GM18517 (cell line): ENCODE data around the gene DLD.
"Not testable (repeated sequence)": the region's sequence is repeated elsewhere in the genome, so short reads cannot be mapped to it uniquely, and the experiment has no call there.

Experiments used
- ATAC-seq: cut with Tn5 transposase; IDR thresholded peaks from one replicate; pipeline ENCODE4 v1.9.1; 2021; ENCODE audit warnings: mild to moderate bottlenecking, moderate library complexity; ENCODE audit not compliant: unreplicated experiment

Gene DLD

DNA sequence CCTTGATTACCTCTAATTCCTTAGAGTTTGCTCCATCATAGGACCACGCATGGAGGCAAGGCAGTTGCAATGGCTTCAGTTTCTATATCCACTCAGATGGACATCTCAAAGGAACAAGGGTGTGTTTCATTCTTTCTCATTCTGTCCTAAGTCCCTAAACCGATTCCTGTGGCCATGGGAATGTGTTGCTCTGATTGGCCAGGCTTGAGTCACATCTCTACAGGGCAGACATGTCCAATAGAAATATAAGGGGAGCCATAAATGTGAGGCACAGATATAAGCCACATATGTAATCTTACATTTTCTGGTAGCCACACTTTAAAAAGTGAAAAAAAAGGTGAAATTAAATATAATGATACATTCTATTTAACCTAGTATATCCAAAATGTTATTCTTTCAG is 16.9 kb upstream of the DLD start:
- ATAC-seq = no peak

DNA sequence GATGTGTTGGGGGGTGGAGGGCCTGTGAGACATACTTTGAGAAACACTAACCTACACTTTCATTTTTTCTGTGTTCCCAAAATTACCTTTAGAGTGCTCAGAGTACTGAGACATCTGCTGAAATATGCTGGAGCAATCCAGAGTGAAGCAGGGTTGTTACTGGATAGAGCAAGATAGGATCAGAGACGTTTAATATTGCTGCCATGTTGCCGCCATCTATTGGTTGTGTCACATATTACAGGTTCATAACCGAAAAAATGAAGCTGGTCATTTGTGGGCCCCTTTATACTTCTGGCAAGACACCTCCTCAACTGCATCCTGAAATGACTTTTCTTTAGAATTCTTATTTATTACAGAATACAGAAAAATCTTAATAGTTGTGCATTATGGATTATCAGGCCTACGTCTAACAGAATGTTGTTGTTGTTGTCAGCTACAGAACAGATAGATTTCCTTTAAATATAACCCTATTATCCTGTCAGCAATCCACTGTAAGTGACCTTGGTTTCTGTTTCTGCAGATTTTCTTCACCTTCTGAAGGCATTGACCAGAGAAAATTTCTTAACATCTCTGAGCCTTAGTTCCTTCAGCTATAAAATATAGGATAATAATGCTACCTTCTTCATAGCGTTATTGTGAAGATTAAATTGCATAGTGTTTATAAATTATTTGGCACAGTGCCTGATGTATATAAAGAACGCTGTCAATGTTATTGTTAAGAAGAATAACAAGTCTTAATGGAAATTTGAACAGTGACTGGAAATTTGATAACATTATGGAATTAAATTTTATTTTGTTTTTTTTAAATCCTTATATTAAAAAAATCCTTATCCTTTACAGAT is 16.2 kb upstream of the DLD start:
- ATAC-seq = peak; percentile 76

DNA sequence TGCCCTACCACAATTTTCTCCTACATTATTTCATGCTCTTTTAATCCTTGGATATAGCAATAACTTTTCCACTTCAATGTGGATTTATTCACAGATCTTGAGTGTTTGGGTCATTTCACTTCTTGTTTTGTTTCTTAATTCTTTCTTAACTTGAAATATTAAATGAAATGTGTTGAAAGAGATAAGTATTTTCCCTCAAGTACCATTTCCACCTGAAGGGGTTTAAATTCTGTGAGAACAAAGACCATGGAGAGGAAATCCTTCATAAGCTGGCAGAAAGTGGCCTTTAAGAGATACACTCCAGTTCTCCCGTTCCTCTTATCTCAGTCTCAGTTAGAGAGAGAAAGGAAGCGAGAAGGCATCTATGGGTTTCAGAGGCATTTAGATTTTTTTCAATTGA is 14.1 kb upstream of the DLD start:
- no peak for ATAC-seq

DNA sequence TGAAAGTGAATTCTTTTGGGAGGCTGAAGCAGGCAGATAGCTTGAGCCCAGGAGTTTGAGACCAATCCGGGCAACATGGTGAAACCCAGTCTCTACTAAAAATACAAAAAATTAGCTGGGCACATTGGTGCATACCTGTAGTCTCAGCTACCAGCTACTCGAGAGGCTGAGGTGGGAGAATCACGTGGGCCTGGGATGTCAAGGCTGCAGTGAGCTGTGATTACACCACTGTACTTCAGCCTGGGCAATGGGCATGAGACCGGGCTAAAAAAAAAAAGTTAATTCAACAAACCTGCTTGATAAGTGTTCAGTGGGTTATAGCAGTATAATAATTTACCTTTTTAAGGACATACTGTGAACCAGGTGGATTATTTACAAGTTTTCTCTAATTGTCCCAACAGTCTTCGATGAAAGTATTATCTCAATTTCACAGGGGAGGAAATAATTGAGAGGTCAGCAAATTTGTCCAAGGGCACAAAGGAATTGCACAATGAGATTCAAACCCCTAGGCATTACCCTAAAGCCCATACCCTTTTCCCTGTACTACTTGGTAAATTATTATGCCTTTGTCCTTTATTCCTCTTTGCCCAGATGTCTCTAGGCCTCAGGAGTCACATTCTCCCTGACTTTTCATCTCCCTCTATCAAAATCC is 13.1 kb upstream of the DLD start:
- no peak for ATAC-seq

- ATAC-seq = no peak
These were observed 12.3 kb upstream of the DLD start for GRCh38 chr7:107878636-107879035.

- ATAC-seq = peak; percentile 73
These were observed 11.5 kb upstream of the DLD start for GRCh38 chr7:107879400-107880035.

DNA sequence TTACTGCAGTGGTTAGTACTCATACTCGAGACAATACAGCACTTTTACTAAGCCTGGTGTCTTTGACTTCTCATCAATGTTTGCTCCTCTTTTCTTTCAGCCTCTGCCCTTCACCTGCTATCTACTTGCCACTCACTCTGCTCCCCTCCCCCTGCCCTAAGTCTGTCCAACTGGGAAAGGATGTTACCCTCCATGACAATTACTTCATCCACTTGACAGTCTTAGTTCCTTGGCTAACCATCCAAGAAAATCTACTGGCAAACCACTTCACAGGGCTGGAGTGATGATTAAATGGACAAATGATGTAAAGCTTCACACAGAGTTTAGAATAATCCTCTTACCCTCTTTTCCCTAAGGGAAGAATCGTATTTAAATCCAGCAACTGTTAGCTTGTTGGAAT is 8.2 kb upstream of the DLD start:
- no peak for ATAC-seq

DNA sequence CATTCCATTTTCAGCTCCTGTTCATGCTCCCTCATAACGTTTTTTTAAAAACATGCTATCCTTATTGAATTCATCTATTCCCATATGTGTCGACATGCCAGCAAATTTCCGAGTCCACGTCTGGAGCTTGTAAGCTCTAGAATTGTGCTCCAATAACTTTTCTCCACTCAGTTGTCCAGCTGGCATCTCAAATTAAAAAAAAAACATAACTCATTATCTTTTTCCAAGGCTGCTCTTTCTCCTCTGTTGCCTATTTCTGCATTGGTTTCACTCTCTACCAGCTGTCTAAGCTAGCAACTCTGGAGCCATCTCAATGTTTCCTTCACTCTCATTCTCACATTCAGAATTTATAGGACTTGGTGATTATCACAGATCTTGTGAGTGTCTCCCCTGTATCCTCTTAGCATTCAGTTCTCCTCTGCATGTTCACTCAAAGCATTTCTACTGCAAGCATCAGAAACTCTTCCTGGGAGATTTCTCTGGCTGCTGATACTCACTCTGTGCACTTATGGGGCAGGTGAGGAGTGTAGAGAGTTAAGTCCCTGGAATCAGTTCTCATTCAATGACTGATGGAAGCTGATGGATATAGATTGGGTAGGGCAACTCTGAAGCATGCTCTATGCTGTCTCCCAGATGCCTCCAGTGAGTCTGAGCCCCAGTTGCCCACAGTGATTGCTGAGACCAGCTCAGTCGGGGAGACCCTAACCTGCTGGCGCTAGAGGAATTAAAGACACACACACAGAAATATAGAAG is 6.7 kb upstream of the DLD start:
- no peak for ATAC-seq

- ATAC-seq = not testable (repeated sequence)
These were observed 3.2 kb upstream of the DLD start for GRCh38 chr7:107887827-107888226.

DNA sequence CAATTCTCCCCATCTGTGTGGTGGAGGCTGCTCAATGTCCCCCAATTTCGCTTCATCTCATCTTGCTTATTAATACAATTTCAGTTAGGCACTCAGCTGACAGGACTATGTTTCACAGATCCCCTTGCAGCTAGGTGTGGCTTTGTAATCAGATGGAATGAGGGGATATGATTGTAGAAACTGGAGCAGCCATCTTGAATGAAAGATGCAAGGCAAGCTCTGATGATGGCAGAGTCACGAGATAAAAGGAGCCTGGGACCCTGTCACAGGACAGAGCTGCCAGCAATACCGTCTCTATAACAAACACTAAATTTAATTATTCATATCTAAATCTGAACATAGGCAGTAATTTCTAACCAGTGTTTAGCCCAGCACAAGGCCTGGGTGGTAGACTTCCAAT is 991 bp upstream of the DLD start:
- no peak for ATAC-seq

GRCh38 chr7:107890493-107890961 is 456 bp upstream of the DLD start:
- peak; percentile 18 for ATAC-seq

- ATAC-seq = no peak
These were observed 818 bp downstream of the DLD start for GRCh38 chr7:107891636-107892366.

DNA sequence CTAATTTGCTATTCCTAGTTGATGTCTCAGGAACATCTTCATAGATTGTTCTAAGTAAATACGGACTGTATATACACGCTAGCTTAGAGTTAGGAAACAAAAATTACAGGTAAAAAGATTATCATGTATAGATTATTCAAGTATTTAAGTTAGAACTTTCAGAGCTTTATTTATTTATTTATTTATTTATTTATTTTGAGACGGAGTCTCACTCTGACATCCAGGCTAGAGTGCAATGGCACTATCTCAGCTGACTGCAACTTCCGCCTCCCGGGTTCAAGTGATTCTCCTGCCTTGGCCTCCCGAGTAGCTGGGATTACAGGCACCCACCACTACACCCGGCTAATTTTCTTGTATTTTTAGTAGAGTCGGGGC is 1.4 kb downstream of the DLD start:
- not testable (repeated sequence) for ATAC-seq

- no peak for ATAC-seq
These were observed 8.1 kb downstream of the DLD start for GRCh38 chr7:107898997-107899594.

- no peak for ATAC-seq
These were observed 9.6 kb downstream of the DLD start for GRCh38 chr7:107900496-107901015.

GRCh38 chr7:107902381-107902780 is 11.4 kb downstream of the DLD start:
- ATAC-seq = no peak

DNA sequence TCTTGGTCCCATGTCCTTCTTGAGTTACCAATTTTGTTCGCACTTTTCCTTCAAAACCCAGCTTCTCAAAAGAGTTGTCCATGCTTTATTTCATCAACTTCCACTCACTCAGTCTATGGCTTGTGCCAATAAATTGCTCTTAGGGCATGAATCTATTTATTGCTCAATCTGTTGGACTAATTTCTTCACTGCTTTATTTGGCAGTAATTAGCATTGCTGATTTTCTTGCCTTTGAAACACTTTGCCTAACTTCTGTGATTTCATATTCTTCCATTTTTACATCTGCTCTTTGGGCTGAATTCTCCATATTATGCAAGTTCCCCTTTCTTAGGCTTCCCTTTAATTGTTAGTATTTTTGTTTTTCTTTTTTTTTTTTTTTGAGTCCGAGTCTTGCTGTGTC is 16.8 kb downstream of the DLD start:
- no peak for ATAC-seq

GRCh38 chr7:107909445-107909844 is 18.5 kb downstream of the DLD start:
- ATAC-seq = no peak

DNA sequence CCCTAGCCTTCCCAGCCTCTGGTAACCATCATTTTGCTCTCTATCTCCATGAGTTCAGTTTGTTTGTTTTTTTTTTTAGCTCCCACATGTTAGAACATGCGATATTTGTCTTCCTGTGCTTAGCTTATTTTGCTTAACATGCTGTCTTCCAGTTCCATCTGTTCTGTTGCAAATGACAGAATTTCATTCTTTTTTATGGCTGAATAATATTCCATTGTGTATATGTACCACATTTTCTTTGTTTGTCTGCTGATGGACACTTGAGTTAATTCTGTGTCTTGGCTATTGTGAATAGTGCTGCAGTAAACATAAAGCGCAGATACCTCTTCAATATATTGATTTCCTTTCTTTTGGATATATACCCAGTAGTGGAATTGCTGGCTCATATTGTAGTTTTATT is 21.0 kb downstream of the DLD start:
- no peak for ATAC-seq

GRCh38 chr7:107913851-107914250 is 22.9 kb downstream of the DLD start:
- no peak for ATAC-seq
